ENCODE data around the gene ATP8B4.

ATP8B4 gene

DNA sequence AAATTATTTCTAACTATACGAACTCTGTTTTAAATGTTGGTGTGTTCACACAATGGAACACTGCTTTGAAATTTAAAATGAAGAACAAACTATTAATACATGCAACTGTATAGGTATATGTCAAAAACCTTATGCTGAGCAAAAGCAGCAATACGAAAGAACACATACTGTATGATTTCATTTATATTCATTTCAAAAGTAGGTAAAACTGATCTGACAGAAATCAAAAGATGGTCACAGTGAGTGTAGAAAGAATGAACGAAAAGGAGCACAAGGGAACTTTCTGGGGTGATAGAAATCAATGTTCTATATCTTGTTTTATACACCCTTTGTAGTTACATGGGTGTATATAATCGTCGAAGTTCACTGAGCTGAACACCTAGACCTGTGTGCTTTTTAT lies 12.6 kb downstream of the ATP8B4 start:
- Histone ChIP-seq H3K4me3 (ENCODE audit: insufficient read depth, low read length, poor library complexity, severe bottlenecking) (no peak overlapping the region), H3F3A (ENCODE audit: insufficient read depth) (no peaks in the 10 kb centered on the region), H4K20me1 (ENCODE audit: low read depth, low read length) (no peaks in the 10 kb centered on the region), H3K27ac (ENCODE audit: low read depth, low read length) (no peak overlapping the region), H3K9me2 (replicated peaks; ENCODE audit: insufficient read depth, low read length) (no peaks in the 10 kb centered on the region), H2AFZ (ENCODE audit: low read depth, low read length, severe bottlenecking) (no peak overlapping the region), H3K79me2 (ENCODE audit: insufficient read depth, low read length) (no peaks in the 10 kb centered on the region), H3K9me3 (ENCODE audit: insufficient read depth, low read length) (no peaks in the 10 kb centered on the region), H3K9ac (ENCODE audit: low read length) (no peak overlapping the region), H3K36me3 (ENCODE audit: low read length) (no peaks in the 10 kb centered on the region), H3K27me3 (ENCODE audit: low read length) (no peaks in the 10 kb centered on the region), H3K4me2 (ENCODE audit: low read depth, low read length, poor library complexity, severe bottlenecking) (no peak overlapping the region)
- no peak for TF ChIP-seq EZH2phosphoT487 (conservative IDR thresholded peaks at IDR 0.05; ENCODE audit: low read length)
- TF ChIP-seq, protein P1, sequence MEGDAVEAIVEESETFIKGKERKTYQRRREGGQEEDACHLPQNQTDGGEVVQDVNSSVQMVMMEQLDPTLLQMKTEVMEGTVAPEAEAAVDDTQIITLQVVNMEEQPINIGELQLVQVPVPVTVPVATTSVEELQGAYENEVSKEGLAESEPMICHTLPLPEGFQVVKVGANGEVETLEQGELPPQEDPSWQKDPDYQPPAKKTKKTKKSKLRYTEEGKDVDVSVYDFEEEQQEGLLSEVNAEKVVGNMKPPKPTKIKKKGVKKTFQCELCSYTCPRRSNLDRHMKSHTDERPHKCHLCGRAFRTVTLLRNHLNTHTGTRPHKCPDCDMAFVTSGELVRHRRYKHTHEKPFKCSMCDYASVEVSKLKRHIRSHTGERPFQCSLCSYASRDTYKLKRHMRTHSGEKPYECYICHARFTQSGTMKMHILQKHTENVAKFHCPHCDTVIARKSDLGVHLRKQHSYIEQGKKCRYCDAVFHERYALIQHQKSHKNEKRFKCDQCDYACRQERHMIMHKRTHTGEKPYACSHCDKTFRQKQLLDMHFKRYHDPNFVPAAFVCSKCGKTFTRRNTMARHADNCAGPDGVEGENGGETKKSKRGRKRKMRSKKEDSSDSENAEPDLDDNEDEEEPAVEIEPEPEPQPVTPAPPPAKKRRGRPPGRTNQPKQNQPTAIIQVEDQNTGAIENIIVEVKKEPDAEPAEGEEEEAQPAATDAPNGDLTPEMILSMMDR (IDR thresholded peaks at IDR 0.05; ENCODE audit: insufficient read depth, low read length, poor library complexity, severe bottlenecking), result no peak

DNA sequence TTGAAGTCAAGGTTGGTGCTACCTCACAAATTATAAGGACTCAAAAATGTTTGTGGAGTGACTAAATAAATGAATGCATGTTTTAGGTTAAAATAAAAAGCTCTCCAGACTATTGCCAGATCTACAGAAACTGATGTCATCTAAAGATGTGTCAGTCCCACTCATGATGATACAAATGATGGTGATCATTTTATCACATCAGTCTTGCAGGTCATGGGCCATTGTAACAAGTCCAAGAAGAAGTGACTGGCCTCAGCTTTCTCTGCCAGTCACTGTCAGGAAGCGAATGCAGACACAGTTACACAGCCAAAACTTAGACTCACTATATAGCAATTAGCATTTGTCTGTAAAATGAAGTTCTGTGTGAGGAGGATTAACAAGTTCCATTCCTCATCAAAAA lies 18.5 kb downstream of the ATP8B4 start:
- no peak overlapping the region for H2AFZ ChIP-seq (ENCODE audit: low read depth, low read length, severe bottlenecking)
- no peaks in the 10 kb centered on the region for H3K9me2 ChIP-seq (replicated peaks; ENCODE audit: insufficient read depth, low read length)
- H3K27me3 ChIP-seq (ENCODE audit: low read length), result no peaks in the 10 kb centered on the region
- H4K20me1 ChIP-seq (ENCODE audit: low read depth, low read length), result no peaks in the 10 kb centered on the region
- no peaks in the 10 kb centered on the region for H3K79me2 ChIP-seq (ENCODE audit: insufficient read depth, low read length)
- no peaks in the 10 kb centered on the region for H3F3A ChIP-seq (ENCODE audit: insufficient read depth)
- TF ChIP-seq, protein P1 (IDR thresholded peaks at IDR 0.05; ENCODE audit: insufficient read depth, low read length, poor library complexity, severe bottlenecking), result no peak
- no peak for TF ChIP-seq EZH2phosphoT487 (conservative IDR thresholded peaks at IDR 0.05; ENCODE audit: low read length)
- no peaks in the 10 kb centered on the region for H3K9me3 ChIP-seq (ENCODE audit: insufficient read depth, low read length)
- H3K4me3 ChIP-seq (ENCODE audit: insufficient read depth, low read length, poor library complexity, severe bottlenecking), result no peak overlapping the region
- no peaks in the 10 kb centered on the region for H3K36me3 ChIP-seq (ENCODE audit: low read length)
- no peak overlapping the region for H3K27ac ChIP-seq (ENCODE audit: low read depth, low read length)
- H3K9ac ChIP-seq (ENCODE audit: low read length), result no peak overlapping the region
- H3K4me2 ChIP-seq (ENCODE audit: low read depth, low read length, poor library complexity, severe bottlenecking), result no peak overlapping the region

DNA sequence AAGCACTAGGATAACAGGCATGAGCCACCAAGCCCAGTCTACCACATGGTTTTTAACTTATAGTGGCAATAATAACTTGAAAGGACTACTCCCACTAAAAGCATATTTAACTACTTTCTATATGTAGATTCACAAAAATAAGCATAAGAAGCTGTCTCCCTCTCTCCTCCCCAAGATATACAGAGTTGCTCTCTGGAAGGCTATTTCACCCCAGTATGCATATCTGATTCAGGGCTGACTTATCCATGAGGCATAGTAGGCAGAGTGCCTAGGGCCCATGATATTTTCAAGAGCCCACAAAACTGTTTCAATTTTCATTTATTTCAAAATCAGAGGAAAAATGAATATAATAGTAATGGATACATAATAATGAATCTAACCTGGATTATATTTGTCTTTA lies 20.5 kb downstream of the ATP8B4 start:
- H2AFZ ChIP-seq (ENCODE audit: low read depth, low read length, severe bottlenecking), result no peak overlapping the region
- no peak overlapping the region for H3K27ac ChIP-seq (ENCODE audit: low read depth, low read length)
- no peaks in the 10 kb centered on the region for H4K20me1 ChIP-seq (ENCODE audit: low read depth, low read length)
- TF ChIP-seq, protein P1 (IDR thresholded peaks at IDR 0.05; ENCODE audit: insufficient read depth, low read length, poor library complexity, severe bottlenecking), result no peak
- TF ChIP-seq EZH2phosphoT487 (conservative IDR thresholded peaks at IDR 0.05; ENCODE audit: low read length), result no peak
- no peaks in the 10 kb centered on the region for H3K9me2 ChIP-seq (replicated peaks; ENCODE audit: insufficient read depth, low read length)
- H3K79me2 ChIP-seq (ENCODE audit: insufficient read depth, low read length), result no peaks in the 10 kb centered on the region
- H3F3A ChIP-seq (ENCODE audit: insufficient read depth), result no peaks in the 10 kb centered on the region
- no peaks in the 10 kb centered on the region for H3K36me3 ChIP-seq (ENCODE audit: low read length)
- H3K4me2 ChIP-seq (ENCODE audit: low read depth, low read length, poor library complexity, severe bottlenecking), result no peak overlapping the region
- H3K9me3 ChIP-seq (ENCODE audit: insufficient read depth, low read length), result no peaks in the 10 kb centered on the region
- no peaks in the 10 kb centered on the region for H3K27me3 ChIP-seq (ENCODE audit: low read length)
- no peak overlapping the region for H3K4me3 ChIP-seq (ENCODE audit: insufficient read depth, low read length, poor library complexity, severe bottlenecking)
- H3K9ac ChIP-seq (ENCODE audit: low read length), result no peak overlapping the region

Data from SU-DHL-6 (cell line).